Mesendoderm (in vitro differentiated cells): ENCODE measurements around the gene TUBGCP6.

Experiments used
- DNase-seq: peaks from one replicate; pipeline ENCODE4 v3.0.0; 2013
- H2AK5ac ChIP-seq: 2 replicates; pipeline ENCODE4 v1.6.1; 2013; ENCODE audit warnings: low read length, inconsistent platforms
- H2BK120ac ChIP-seq: 2 replicates; pipeline ENCODE4 v1.6.1; 2013; ENCODE audit warnings: low read depth, mild to moderate bottlenecking, low read length, moderate library complexity, mixed read lengths
- H2BK15ac ChIP-seq: replicated peaks from 2 replicates; pipeline ENCODE4 v1.6.1; 2013; ENCODE audit warnings: low read depth, mild to moderate bottlenecking, moderate library complexity
- H2BK5ac ChIP-seq: 2 replicates; pipeline ENCODE4 v1.6.1; 2013; ENCODE audit warnings: low read length, inconsistent platforms
- H3K18ac ChIP-seq: 2 replicates; pipeline ENCODE4 v1.6.1; 2013; ENCODE audit warnings: mild to moderate bottlenecking, low read length, mixed read lengths
- H3K23ac ChIP-seq: one replicate; pipeline ENCODE4 v1.6.1; 2013; ENCODE audit warnings: low read length
- H3K27ac ChIP-seq: 2 replicates; pipeline ENCODE4 v1.5.1; 2013; ENCODE audit warnings: low read depth, mild to moderate bottlenecking, inconsistent platforms, low read length, moderate library complexity
- H3K27me3 ChIP-seq: 2 replicates; pipeline ENCODE4 v1.6.1; 2013; ENCODE audit warnings: low read length, control low read depth, mild to moderate bottlenecking, inconsistent platforms; ENCODE audit not compliant: insufficient read depth, poor library complexity
- H3K36me3 ChIP-seq: 2 replicates; pipeline ENCODE4 v1.6.1; 2013; ENCODE audit warnings: low read length, inconsistent platforms; ENCODE audit not compliant: control insufficient read depth, insufficient read depth
- H3K4ac ChIP-seq: one replicate; pipeline ENCODE4 v1.6.1; 2013; ENCODE audit warnings: low read depth, mild to moderate bottlenecking, low read length, moderate library complexity
- H3K4me1 ChIP-seq: 2 replicates; pipeline ENCODE4 v1.6.1; 2013; ENCODE audit warnings: low read depth, low read length, inconsistent platforms; ENCODE audit not compliant: control insufficient read depth
- H3K4me2 ChIP-seq: 2 replicates; pipeline ENCODE4 v1.6.1; 2013; ENCODE audit warnings: low read length
- H3K4me3 ChIP-seq: 2 replicates; pipeline ENCODE4 v1.5.1; 2013; ENCODE audit warnings: mild to moderate bottlenecking, low read length
- H3K56ac ChIP-seq: one replicate; pipeline ENCODE4 v1.6.1; 2013; ENCODE audit warnings: low read length
- H3K79me1 ChIP-seq: 2 replicates; pipeline ENCODE4 v1.6.1; 2013; ENCODE audit warnings: low read length, inconsistent platforms
- H3K79me2 ChIP-seq: 2 replicates; pipeline ENCODE4 v1.6.1; 2013; ENCODE audit warnings: mild to moderate bottlenecking, low read length; ENCODE audit not compliant: control insufficient read depth, insufficient read depth
- H3K9ac ChIP-seq: 2 replicates; pipeline ENCODE4 v1.6.1; 2013; ENCODE audit warnings: low read length, inconsistent platforms
- H4K5ac ChIP-seq: one replicate; pipeline ENCODE4 v1.6.1; 2013; ENCODE audit warnings: low read length
- H4K8ac ChIP-seq: one replicate; pipeline ENCODE4 v1.6.1; 2013; ENCODE audit warnings: low read depth, mild to moderate bottlenecking, control low read depth, low read length, moderate library complexity
- WGBS: extraction: QIAGEN DNeasy Blood & Tissue Kit; methylation state at CpG from one replicate; pipeline ENCODE4 v1.1.7; 2013; ENCODE audit warnings: low lambda C conversion rate, missing lambda C conversion rate; ENCODE audit not compliant: insufficient coverage; ENCODE audit errors: extremely low coverage; 5-methylcytosine and 5-hydroxymethylcytosine counted together

TUBGCP6 gene

GRCh38 chr22:50167689-50168489 is 76.9 kb downstream of the TUBGCP6 start:
- Histone ChIP-seq H3K4me2 (no peak overlapping the region), H2BK120ac (no peak overlapping the region), H3K36me3 (no peaks in the 10 kb centered on the region), H3K4me1 (no peaks in the 10 kb centered on the region), H3K27me3 (peaks cover 9% of the 10 kb centered on the region), H3K27ac (no peak overlapping the region), H4K8ac (no peak overlapping the region), H3K79me1 (no peaks in the 10 kb centered on the region), H2BK15ac (no peak overlapping the region), H2BK5ac (no peak overlapping the region), H3K4ac (no peak overlapping the region), H3K23ac (no peak overlapping the region), H3K18ac (no peak overlapping the region), H3K56ac (no peak overlapping the region), H3K9ac (no peak overlapping the region), H3K79me2 (no peaks in the 10 kb centered on the region), H4K5ac (no peak overlapping the region), H3K4me3 (no peak overlapping the region), H2AK5ac (no peak overlapping the region)
- 100% methylated on average over 1 of the region's 11 CpGs for WGBS
- DNase-seq: no peak
